Parathyroid adenoma (tissue), 2 donors: ENCODE data around the gene SKI.

ENCODE experiments used
- H2AFZ ChIP-seq: fragments of 300-600 bp; sonication (generic); one replicate; pipeline ENCODE4 v1.7.0; 2017; ENCODE audit warnings: antibody characterized with exemption, mild to moderate bottlenecking
- H3K27ac ChIP-seq: fragments of 300-600 bp; sonication (generic); one replicate; pipeline ENCODE4 v1.7.0; 2017
- H3K27me3 ChIP-seq: fragments of 300-600 bp; sonication (generic); one replicate; pipeline ENCODE4 v1.7.0; 2017; ENCODE audit warnings: low read length; ENCODE audit not compliant: control insufficient read depth, insufficient read depth
- H3K36me3 ChIP-seq: fragments of 300-600 bp; sonication (generic); one replicate; pipeline ENCODE4 v1.7.0; 2017; ENCODE audit warnings: low read length; ENCODE audit not compliant: control insufficient read depth, insufficient read depth
- H3K4me1 ChIP-seq: fragments of 300-600 bp; sonication (generic); one replicate; pipeline ENCODE4 v1.7.0; 2017; ENCODE audit warnings: control low read depth
- H3K4me2 ChIP-seq: fragments of 300-600 bp; sonication (generic); one replicate; pipeline ENCODE4 v1.7.0; 2017; ENCODE audit warnings: low read length
- H3K4me3 ChIP-seq: fragments of 300-600 bp; sonication (generic); one replicate; pipeline ENCODE4 v1.7.0; 2017; ENCODE audit warnings: low read depth, low read length
- H3K79me2 ChIP-seq: fragments of 300-600 bp; sonication (generic); one replicate; pipeline ENCODE4 v1.7.0; 2017; ENCODE audit warnings: control low read depth
- H3K9ac ChIP-seq: fragments of 300-600 bp; sonication (generic); one replicate; pipeline ENCODE4 v1.7.0; 2017; ENCODE audit warnings: mild to moderate bottlenecking
- H3K9me3 ChIP-seq: fragments of 300-600 bp; sonication (generic); one replicate; pipeline ENCODE4 v1.7.0; 2017; ENCODE audit warnings: low read length; ENCODE audit not compliant: control insufficient read depth
- CTCF ChIP-seq: fragments of 300-600 bp; sonication (generic); IDR thresholded peaks from one replicate; pipeline ENCODE4 v1.7.0; 2017; ENCODE audit warnings: antibody characterized with exemption, mild to moderate bottlenecking
- donor health status: primary hyperparathyroidism.

SKI gene

GRCh38 chr1:2287649-2288048 lies 59.5 kb downstream of the SKI start:
- Histone ChIP-seq H3K27ac (no peak overlapping the region), H3K9ac (no peak overlapping the region), H3K4me3 (no peak overlapping the region), H2AFZ (no peak overlapping the region), H3K27me3 (no peaks in the 10 kb centered on the region), H3K4me2 (no peak overlapping the region), H3K79me2 (peaks cover 25% of the 10 kb centered on the region), H3K9me3 (no peaks in the 10 kb centered on the region), H3K4me1 (no peaks in the 10 kb centered on the region), H3K36me3 (no peaks in the 10 kb centered on the region)
- no peak for TF ChIP-seq CTCF

- Histone ChIP-seq H2AFZ (no peak overlapping the region), H3K9ac (no peak overlapping the region), H3K27me3 (no peaks in the 10 kb centered on the region), H3K9me3 (no peaks in the 10 kb centered on the region), H3K27ac (no peak overlapping the region), H3K36me3 (no peaks in the 10 kb centered on the region), H3K4me3 (no peak overlapping the region), H3K79me2 (peaks cover 26% of the 10 kb centered on the region), H3K4me2 (no peak overlapping the region), H3K4me1 (no peaks in the 10 kb centered on the region)
- no peak for TF ChIP-seq CTCF
These were observed 60.2 kb downstream of the SKI start for GRCh38 chr1:2288311-2288710.

- peaks cover 26% of the 10 kb centered on the region for H3K79me2 ChIP-seq
- H3K9me3 ChIP-seq, result no peaks in the 10 kb centered on the region
- H3K36me3 ChIP-seq, result no peaks in the 10 kb centered on the region
- H3K4me1 ChIP-seq, result no peaks in the 10 kb centered on the region
- no peak overlapping the region for H3K27ac ChIP-seq
- no peak overlapping the region for H3K4me3 ChIP-seq
- TF ChIP-seq CTCF, result no peak
- H3K4me2 ChIP-seq, result no peak overlapping the region
- H3K9ac ChIP-seq, result no peak overlapping the region
- H3K27me3 ChIP-seq, result no peaks in the 10 kb centered on the region
- no peak overlapping the region for H2AFZ ChIP-seq
These were observed 60.9 kb downstream of the SKI start for GRCh38 chr1:2288816-2289536.

- no peak for TF ChIP-seq CTCF
- no peaks in the 10 kb centered on the region for H3K9me3 ChIP-seq
- no peak overlapping the region for H3K4me3 ChIP-seq
- no peak overlapping the region for H3K9ac ChIP-seq
- H3K36me3 ChIP-seq, result no peaks in the 10 kb centered on the region
- peaks cover 25% of the 10 kb centered on the region for H3K79me2 ChIP-seq
- no peaks in the 10 kb centered on the region for H3K4me1 ChIP-seq
- H3K27me3 ChIP-seq, result no peaks in the 10 kb centered on the region
- H2AFZ ChIP-seq, result no peak overlapping the region
- no peak overlapping the region for H3K4me2 ChIP-seq
- H3K27ac ChIP-seq, result peak overlapping the region; percentile 7
These were observed 61.5 kb downstream of the SKI start for GRCh38 chr1:2289607-2290006.

- Histone ChIP-seq H3K9ac (no peak overlapping the region), H2AFZ (no peak overlapping the region), H3K4me3 (no peak overlapping the region), H3K27ac (peak overlapping the region; percentile 64), H3K9me3 (no peaks in the 10 kb centered on the region), H3K4me1 (no peaks in the 10 kb centered on the region), H3K36me3 (no peaks in the 10 kb centered on the region), H3K79me2 (peaks cover 29% of the 10 kb centered on the region), H3K4me2 (no peak overlapping the region), H3K27me3 (no peaks in the 10 kb centered on the region)
- TF ChIP-seq CTCF, result no peak
These were observed 62.1 kb downstream of the SKI start for GRCh38 chr1:2290171-2290578.
